C4-2B (cell line): ENCODE data around the gene HNRNPR.

ENCODE experiments used
- H3K27ac ChIP-seq: fragments of 450-650 bp; 2 replicates; pipeline ENCODE4 v1.5.1; 2017
- CTCF ChIP-seq: fragments of 450-650 bp; conservative IDR thresholded peaks from 2 replicates; pipeline ENCODE4 v1.5.1; 2017; ENCODE audit warnings: mild to moderate bottlenecking
- ZFX ChIP-seq: fragments of 450-650 bp; IDR thresholded peaks from 2 replicates; pipeline ENCODE4 v1.6.1; 2017

HNRNPR gene

GRCh38 chr1:23344111-23344986, at the start of gene HNRNPR:
TSS of gene HNRNPR (minus strand) at chr1:23344284. CDS start at chr1:23341008, 3,276 bp downstream.
- no peak for TF ChIP-seq CTCF
- peak; percentile 66 for TF ChIP-seq ZFX
- peak within 1 kb of the TSS; percentile 99 for H3K27ac ChIP-seq

GRCh38 chr1:23393706-23394105, 49.6 kb upstream of the HNRNPR start:
- TF ChIP-seq ZFX = no peak
- no peak for TF ChIP-seq CTCF
- no peak overlapping the region for H3K27ac ChIP-seq

GRCh38 chr1:23392125-23392855, 48.2 kb upstream of the HNRNPR start:
- TF ChIP-seq CTCF (no peak), ZFX (no peak)
- H3K27ac ChIP-seq = no peak overlapping the region

GRCh38 chr1:23389837-23390321, 45.8 kb upstream of the HNRNPR start:
- TF ChIP-seq ZFX (no peak), CTCF (no peak)
- H3K27ac ChIP-seq = no peak overlapping the region

- H3K27ac ChIP-seq = no peak overlapping the region
- TF ChIP-seq ZFX (no peak), CTCF (no peak)
Observed at GRCh38 chr1:23387494-23387893, 43.4 kb upstream of the HNRNPR start.

GRCh38 chr1:23385119-23385621, 41.1 kb upstream of the HNRNPR start:
- H3K27ac ChIP-seq = no peak overlapping the region
- no peak for TF ChIP-seq ZFX
- TF ChIP-seq CTCF = no peak
